Measurements from ENCODE around the gene IMPDH1.

- TF ChIP-seq CTCF (IDR thresholded peaks at IDR 0.05; ENCODE audit: low read depth, low read length, missing input control) (no peak), EGR1 (IDR thresholded peaks at IDR 0.05; ENCODE audit: low read depth in 2 of 2) (no peak), ZBTB33 (IDR thresholded peaks at IDR 0.05) (no peak), SP1 (IDR thresholded peaks at IDR 0.05) (no peak)
These were observed 26.0 kb downstream of the IMPDH1 start for GRCh38 chr7:128383776-128384175.
